Skeletal muscle satellite cell (primary cell): Measurements from ENCODE around the gene KIAA2012.
A peak's percentile ranks its signal among the peaks of the same experiment; 100 is the strongest.

Experiments used
- H3K27me3 ChIP-seq: 2 replicates; pipeline ENCODE4 v1.7.0; 2013; ENCODE audit warnings: low read length; ENCODE audit not compliant: control insufficient read depth, insufficient read depth
- H3K36me3 ChIP-seq: 2 replicates; pipeline ENCODE4 v1.7.0; 2013; ENCODE audit warnings: mild to moderate bottlenecking, control low read depth, low read length; ENCODE audit not compliant: insufficient read depth
- H3K4me1 ChIP-seq: 2 replicates; pipeline ENCODE4 v1.7.0; 2013; ENCODE audit warnings: low read length; ENCODE audit not compliant: control insufficient read depth, insufficient read depth
- H3K4me2 ChIP-seq: 2 replicates; pipeline ENCODE4 v1.7.0; 2013; ENCODE audit warnings: mild to moderate bottlenecking, low read length
- H3K4me3 ChIP-seq: 2 replicates; pipeline ENCODE4 v1.7.0; 2013; ENCODE audit warnings: low read length
- H3K9ac ChIP-seq: 2 replicates; pipeline ENCODE4 v1.7.0; 2013; ENCODE audit warnings: mild to moderate bottlenecking, low read depth, low read length, moderate library complexity
- H3K9me3 ChIP-seq: replicated peaks from 2 replicates; pipeline ENCODE4 v1.7.0; 2013; ENCODE audit warnings: mild to moderate bottlenecking, control low read depth, low read length

KIAA2012 gene

DNA sequence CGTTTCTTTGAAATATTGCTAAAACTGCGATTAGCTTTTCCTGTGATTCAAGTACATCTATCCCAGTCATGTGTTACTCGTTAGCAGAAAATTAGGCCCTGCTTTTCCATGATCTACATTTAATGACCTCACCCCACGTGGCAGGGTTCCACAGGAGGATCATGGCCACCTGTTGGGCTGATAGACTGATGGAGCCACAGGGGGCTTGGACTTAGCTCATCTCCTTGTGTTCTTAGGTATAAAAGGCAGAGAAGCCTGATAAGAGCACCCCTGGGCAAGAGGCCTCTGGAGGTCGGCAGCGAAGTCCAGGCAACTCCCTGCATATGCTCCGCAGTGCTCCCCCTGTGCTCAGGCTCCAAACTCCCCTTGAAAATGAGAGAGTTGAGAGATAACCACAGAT lies 26.5 kb upstream of the KIAA2012 start:
- Histone ChIP-seq H3K4me2 (no peak overlapping the region), H3K36me3 (no peaks in the 10 kb centered on the region), H3K4me1 (no peaks in the 10 kb centered on the region), H3K27me3 (peaks cover 27% of the 10 kb centered on the region), H3K9ac (no peak overlapping the region), H3K4me3 (no peak overlapping the region), H3K9me3 (no peaks in the 10 kb centered on the region)

- Histone ChIP-seq H3K4me1 (no peaks in the 10 kb centered on the region), H3K27me3 (peaks cover 31% of the 10 kb centered on the region), H3K9me3 (no peaks in the 10 kb centered on the region), H3K36me3 (no peaks in the 10 kb centered on the region), H3K4me2 (no peak overlapping the region), H3K9ac (no peak overlapping the region), H3K4me3 (no peak overlapping the region)
These were observed 23.8 kb upstream of the KIAA2012 start for GRCh38 chr2:202049092-202049728.

DNA sequence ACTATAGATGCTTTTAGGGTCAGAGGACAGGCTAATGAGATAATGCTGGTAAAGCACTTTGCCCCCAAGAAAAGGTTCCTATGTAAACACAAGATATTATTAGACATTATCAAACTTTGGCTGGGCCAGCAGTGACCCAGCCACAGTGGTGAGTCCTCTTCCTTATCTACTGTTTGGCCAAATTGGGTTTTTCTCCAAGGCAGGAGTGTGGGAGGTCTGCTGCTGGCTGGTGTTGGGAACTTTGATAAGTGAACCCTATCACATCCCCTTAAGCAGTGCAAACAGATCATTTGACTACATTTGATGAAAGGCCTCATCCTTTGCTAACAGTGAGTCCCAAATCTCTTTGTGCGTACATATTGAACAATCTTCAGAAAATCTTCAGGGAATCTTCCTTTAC lies 23.2 kb upstream of the KIAA2012 start:
- Histone ChIP-seq H3K9ac (no peak overlapping the region), H3K4me2 (no peak overlapping the region), H3K9me3 (no peaks in the 10 kb centered on the region), H3K36me3 (no peaks in the 10 kb centered on the region), H3K4me3 (no peak overlapping the region), H3K27me3 (peaks cover 36% of the 10 kb centered on the region), H3K4me1 (no peaks in the 10 kb centered on the region)

- Histone ChIP-seq H3K4me3 (no peak overlapping the region), H3K9ac (no peak overlapping the region), H3K4me2 (no peak overlapping the region), H3K4me1 (no peaks in the 10 kb centered on the region), H3K36me3 (no peaks in the 10 kb centered on the region), H3K9me3 (no peaks in the 10 kb centered on the region), H3K27me3 (peaks cover 31% of the 10 kb centered on the region)
These were observed 22.4 kb upstream of the KIAA2012 start for GRCh38 chr2:202050652-202051051.

- no peak overlapping the region for H3K4me2 ChIP-seq
- H3K4me3 ChIP-seq = no peak overlapping the region
- no peaks in the 10 kb centered on the region for H3K36me3 ChIP-seq
- H3K4me1 ChIP-seq = no peaks in the 10 kb centered on the region
- H3K27me3 ChIP-seq = peaks cover 31% of the 10 kb centered on the region
- no peaks in the 10 kb centered on the region for H3K9me3 ChIP-seq
- no peak overlapping the region for H3K9ac ChIP-seq
These were observed 21.4 kb upstream of the KIAA2012 start for GRCh38 chr2:202051499-202052161.

- no peak overlapping the region for H3K9ac ChIP-seq
- no peak overlapping the region for H3K4me2 ChIP-seq
- no peaks in the 10 kb centered on the region for H3K4me1 ChIP-seq
- no peaks in the 10 kb centered on the region for H3K36me3 ChIP-seq
- H3K27me3 ChIP-seq = peaks cover 30% of the 10 kb centered on the region
- no peaks in the 10 kb centered on the region for H3K9me3 ChIP-seq
- no peak overlapping the region for H3K4me3 ChIP-seq
These were observed 20.8 kb upstream of the KIAA2012 start for GRCh38 chr2:202052235-202052634.

DNA sequence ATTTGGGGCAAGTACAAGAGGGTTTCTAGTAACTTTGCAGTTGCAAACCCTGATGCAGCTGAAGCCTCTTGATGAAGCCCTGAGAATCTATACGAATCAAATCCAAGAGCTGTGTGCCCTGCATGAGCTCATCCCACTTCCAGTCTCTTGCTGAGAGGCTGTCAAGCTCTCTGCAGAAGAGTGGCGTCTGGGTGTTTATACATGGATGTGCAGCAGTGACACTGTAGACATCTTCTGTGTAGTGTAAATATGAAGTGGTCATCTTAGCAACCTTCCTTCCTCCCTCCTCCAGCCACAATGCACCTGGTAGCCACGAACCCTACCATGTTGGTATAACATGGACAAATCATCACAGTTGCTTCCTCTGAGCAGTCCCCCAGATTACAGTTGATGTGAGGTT lies 18.4 kb upstream of the KIAA2012 start:
- H3K9me3 ChIP-seq = no peaks in the 10 kb centered on the region
- no peak overlapping the region for H3K4me2 ChIP-seq
- no peak overlapping the region for H3K9ac ChIP-seq
- no peak overlapping the region for H3K4me3 ChIP-seq
- H3K27me3 ChIP-seq = peaks cover 34% of the 10 kb centered on the region
- no peaks in the 10 kb centered on the region for H3K36me3 ChIP-seq
- H3K4me1 ChIP-seq = no peaks in the 10 kb centered on the region

- no peaks in the 10 kb centered on the region for H3K36me3 ChIP-seq
- H3K4me3 ChIP-seq = no peak overlapping the region
- no peak overlapping the region for H3K4me2 ChIP-seq
- H3K9me3 ChIP-seq = no peaks in the 10 kb centered on the region
- H3K4me1 ChIP-seq = no peaks in the 10 kb centered on the region
- H3K9ac ChIP-seq = no peak overlapping the region
- H3K27me3 ChIP-seq = peaks cover 23% of the 10 kb centered on the region
These were observed 16.4 kb upstream of the KIAA2012 start for GRCh38 chr2:202056611-202057010.

DNA sequence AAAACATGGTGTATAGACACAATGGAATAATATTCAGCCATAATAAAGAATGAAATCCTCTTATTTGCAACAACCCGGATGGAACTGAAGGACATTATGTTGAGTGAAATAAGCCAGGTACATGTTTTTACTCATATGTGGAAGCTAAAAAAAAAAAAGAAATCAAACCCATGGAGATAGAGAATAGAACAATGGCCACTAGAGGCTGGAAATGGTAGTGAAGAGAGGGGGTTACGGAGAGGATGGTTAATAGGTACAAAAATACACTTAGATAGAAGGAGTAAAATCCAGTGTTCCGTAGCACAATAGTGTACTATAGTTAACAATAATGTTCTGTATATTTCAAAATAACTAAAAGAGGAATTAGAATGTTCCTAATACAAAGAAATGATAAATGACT lies 12.8 kb upstream of the KIAA2012 start:
- Histone ChIP-seq H3K4me3 (no peak overlapping the region), H3K9me3 (no peaks in the 10 kb centered on the region), H3K9ac (no peak overlapping the region), H3K4me1 (peaks cover 15% of the 10 kb centered on the region), H3K36me3 (no peaks in the 10 kb centered on the region), H3K27me3 (peaks cover 12% of the 10 kb centered on the region), H3K4me2 (no peak overlapping the region)

DNA sequence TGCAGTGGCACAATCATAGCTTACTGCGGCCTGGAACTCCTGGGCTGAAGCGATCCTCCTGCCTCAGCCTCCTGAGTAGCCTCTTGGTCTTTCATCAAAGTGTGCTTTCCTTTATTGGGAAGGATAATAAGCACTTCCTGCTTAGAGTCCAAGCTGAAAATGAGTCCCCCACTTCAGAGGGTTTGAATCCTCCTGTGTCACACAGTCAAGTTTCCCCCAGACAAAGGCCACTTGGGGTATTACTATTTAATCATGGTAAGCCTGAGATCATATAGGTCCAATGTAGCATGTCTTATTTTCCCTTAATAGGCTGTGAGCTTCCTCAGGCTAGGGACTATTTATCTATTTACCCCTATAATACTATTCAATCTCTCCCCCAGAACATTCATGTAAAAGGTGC lies 11.4 kb upstream of the KIAA2012 start:
- no peak overlapping the region for H3K4me2 ChIP-seq
- H3K36me3 ChIP-seq = no peaks in the 10 kb centered on the region
- H3K4me1 ChIP-seq = peaks cover 15% of the 10 kb centered on the region
- H3K27me3 ChIP-seq = peaks cover 6% of the 10 kb centered on the region
- H3K9ac ChIP-seq = no peak overlapping the region
- H3K4me3 ChIP-seq = no peak overlapping the region
- no peaks in the 10 kb centered on the region for H3K9me3 ChIP-seq

- H3K9ac ChIP-seq = peak overlapping the region; percentile 56
- H3K4me3 ChIP-seq = peak overlapping the region; percentile 50
- peak overlapping the region; percentile 82 for H3K4me2 ChIP-seq
- H3K36me3 ChIP-seq = no peaks in the 10 kb centered on the region
- H3K9me3 ChIP-seq = no peaks in the 10 kb centered on the region
- no peaks in the 10 kb centered on the region for H3K27me3 ChIP-seq
- peaks cover 15% of the 10 kb centered on the region for H3K4me1 ChIP-seq
These were observed 8.7 kb upstream of the KIAA2012 start for GRCh38 chr2:202064171-202064880.

DNA sequence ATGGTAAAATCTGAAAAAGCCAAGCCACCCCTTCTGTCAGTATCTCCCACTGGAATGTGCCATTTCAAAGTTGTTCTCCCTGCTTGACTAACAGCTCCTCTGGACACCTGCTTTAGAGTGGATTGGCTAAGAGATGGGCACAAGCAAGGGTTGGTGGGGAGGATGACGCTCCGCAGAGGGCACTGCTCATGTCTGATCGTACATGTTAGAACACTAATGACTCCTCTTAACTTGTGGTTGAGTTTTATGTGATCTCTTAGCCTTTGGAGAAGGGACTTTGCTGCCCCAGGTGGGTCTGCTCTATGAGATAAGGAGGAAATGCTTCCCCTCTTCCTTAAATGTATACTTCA lies 8.2 kb upstream of the KIAA2012 start:
- Histone ChIP-seq H3K9me3 (no peaks in the 10 kb centered on the region), H3K4me3 (peak overlapping the region; percentile 50), H3K4me2 (peak overlapping the region; percentile 82), H3K9ac (no peak overlapping the region), H3K4me1 (peaks cover 15% of the 10 kb centered on the region), H3K36me3 (no peaks in the 10 kb centered on the region), H3K27me3 (no peaks in the 10 kb centered on the region)
